ENCODE results near the gene OR52L1. TPM values are rescaled to one million over a fixed set of nuclear protein-coding genes. Genes with fewer than 3 reads are reported as not detected.

Gene OR52L1
- total RNA-seq, 4 donors from 2014 or later = not detected

DNA sequence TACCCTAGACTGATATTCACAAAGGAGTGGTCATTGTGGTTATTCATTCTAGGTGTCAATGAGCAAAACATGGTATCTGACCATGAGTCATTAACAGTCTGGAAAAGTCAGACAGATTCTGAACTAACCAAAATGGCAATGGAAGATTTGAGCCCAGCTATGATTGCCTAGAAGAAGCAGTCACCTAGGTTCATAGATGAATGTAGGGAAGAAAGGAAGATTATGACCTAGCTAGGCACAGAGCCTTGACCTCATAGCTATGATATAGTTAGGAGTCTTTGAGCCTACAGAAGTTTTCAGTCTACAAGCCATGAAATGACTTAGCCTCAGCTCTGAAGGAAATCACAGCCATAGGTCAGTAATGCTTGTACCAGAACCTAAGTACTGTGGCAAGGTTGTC, 19.6 kb upstream of the OR52L1 start:
- intact Hi-C loops (cut with DNase I; ENCODE audit: low total_unique reads) = no loop called here
- Histone ChIP-seq H3K36me3 (no peaks in the 10 kb centered on the region), H3K9me3 (no peaks in the 10 kb centered on the region), H3K27me3 (no peaks in the 10 kb centered on the region), H3K4me3 (no peak overlapping the region), H3K27ac (no peak overlapping the region), H3K4me1 (no peaks in the 10 kb centered on the region)
- in situ Hi-C loops (cut with MboI; ENCODE audit: low pct_ligation_motif_present in 1 of 4, low pct_unique_long_range_greater_than_20kb in 1 of 4, low sequenced_read_pairs in 3 of 4) = loop anchor here in 1 of 4 donors (25.0 kb wide), 1 partner anchor 331 kb away; no protein-coding TSS in a partner anchor
- no peak for DNase-seq
- TF ChIP-seq POLR2AphosphoS5 (IDR thresholded peaks at IDR 0.05) = no peak
- TF ChIP-seq EP300 (IDR thresholded peaks at IDR 0.05; ENCODE audit: low read depth) = no peak
- no peak for TF ChIP-seq POLR2A (IDR thresholded peaks at IDR 0.05)
- TF ChIP-seq, protein P1, sequence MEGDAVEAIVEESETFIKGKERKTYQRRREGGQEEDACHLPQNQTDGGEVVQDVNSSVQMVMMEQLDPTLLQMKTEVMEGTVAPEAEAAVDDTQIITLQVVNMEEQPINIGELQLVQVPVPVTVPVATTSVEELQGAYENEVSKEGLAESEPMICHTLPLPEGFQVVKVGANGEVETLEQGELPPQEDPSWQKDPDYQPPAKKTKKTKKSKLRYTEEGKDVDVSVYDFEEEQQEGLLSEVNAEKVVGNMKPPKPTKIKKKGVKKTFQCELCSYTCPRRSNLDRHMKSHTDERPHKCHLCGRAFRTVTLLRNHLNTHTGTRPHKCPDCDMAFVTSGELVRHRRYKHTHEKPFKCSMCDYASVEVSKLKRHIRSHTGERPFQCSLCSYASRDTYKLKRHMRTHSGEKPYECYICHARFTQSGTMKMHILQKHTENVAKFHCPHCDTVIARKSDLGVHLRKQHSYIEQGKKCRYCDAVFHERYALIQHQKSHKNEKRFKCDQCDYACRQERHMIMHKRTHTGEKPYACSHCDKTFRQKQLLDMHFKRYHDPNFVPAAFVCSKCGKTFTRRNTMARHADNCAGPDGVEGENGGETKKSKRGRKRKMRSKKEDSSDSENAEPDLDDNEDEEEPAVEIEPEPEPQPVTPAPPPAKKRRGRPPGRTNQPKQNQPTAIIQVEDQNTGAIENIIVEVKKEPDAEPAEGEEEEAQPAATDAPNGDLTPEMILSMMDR (IDR thresholded peaks at IDR 0.05) = no peak

DNA sequence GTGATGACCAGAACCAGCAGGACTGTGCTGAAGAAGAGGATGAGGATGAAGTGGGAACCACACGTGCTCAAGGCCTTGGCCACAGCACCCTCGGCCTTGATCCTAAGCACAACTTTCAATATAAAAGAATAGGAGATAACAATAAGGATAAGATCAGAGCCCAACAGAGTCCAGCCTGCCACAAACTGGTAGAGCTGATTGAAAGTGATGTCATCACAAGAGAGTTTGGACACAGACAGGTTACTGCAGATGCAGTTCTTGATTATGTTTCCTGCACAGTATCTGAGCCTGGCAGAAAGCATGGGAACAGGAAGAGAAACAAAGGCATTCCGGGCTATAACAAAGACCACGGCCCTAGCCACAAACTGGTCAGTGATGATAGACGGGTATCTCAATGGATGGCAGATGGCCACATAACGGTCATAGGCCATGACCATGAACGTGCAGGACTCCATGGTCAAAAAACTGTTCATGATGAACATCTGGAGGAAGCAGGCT, 15.5 kb upstream of the OR52L1 start:
- no peak for DNase-seq
- no peaks in the 10 kb centered on the region for H3K9me3 ChIP-seq
- H3K4me1 ChIP-seq = no peaks in the 10 kb centered on the region
- intact Hi-C loops (cut with DNase I; ENCODE audit: low total_unique reads) (no loop called here), in situ Hi-C loops (cut with MboI; ENCODE audit: low pct_ligation_motif_present in 1 of 4, low pct_unique_long_range_greater_than_20kb in 1 of 4, low sequenced_read_pairs in 3 of 4) (loop anchor here in 1 of 4 donors (25.0 kb wide), 1 partner anchor 335 kb away; no protein-coding TSS in a partner anchor)
- H3K27ac ChIP-seq = no peak overlapping the region
- no peaks in the 10 kb centered on the region for H3K36me3 ChIP-seq
- WGBS, 2 donors (ENCODE audit: low coverage in 1 of 2) = 69% methylated on average over 7 of the region's 7 CpGs; no CpG with 5 or more reads in 1 of the 2 donors
- TF ChIP-seq POLR2A (IDR thresholded peaks at IDR 0.05) (no peak), EP300 (IDR thresholded peaks at IDR 0.05; ENCODE audit: low read depth) (no peak), POLR2AphosphoS5 (IDR thresholded peaks at IDR 0.05) (no peak)
- TF ChIP-seq, protein P1 (IDR thresholded peaks at IDR 0.05) = no peak
- H3K27me3 ChIP-seq = no peaks in the 10 kb centered on the region
- H3K4me3 ChIP-seq = no peak overlapping the region

DNA sequence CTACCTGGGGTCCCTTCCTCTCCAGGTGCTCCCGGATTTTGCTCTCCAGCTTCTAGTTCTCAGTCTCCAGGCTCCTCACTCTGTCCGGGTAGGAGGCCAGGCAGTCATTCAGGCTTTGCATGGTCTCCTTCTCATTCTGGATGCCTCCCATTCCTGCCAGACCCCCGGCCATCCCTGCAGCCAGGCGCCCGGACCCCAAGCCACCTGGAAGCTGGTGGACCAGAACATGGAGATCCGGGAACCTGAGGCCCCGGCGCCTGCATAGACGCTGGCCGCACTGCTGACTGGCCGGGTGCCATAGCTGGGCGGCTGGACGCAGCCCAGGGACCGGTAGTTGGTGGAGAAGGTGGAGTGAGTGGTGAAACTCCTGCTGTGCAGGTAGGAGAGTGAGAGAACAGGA, 8.0 kb upstream of the OR52L1 start:
- H3K4me1 ChIP-seq = no peaks in the 10 kb centered on the region
- TF ChIP-seq EP300 (IDR thresholded peaks at IDR 0.05; ENCODE audit: low read depth) = no peak
- TF ChIP-seq, protein P1 (IDR thresholded peaks at IDR 0.05) = no peak
- TF ChIP-seq POLR2AphosphoS5 (IDR thresholded peaks at IDR 0.05) = no peak
- no peak for TF ChIP-seq POLR2A (IDR thresholded peaks at IDR 0.05)
- no peak overlapping the region for H3K27ac ChIP-seq
- no peaks in the 10 kb centered on the region for H3K9me3 ChIP-seq
- no peak overlapping the region for H3K4me3 ChIP-seq
- peaks cover 5% of the 10 kb centered on the region for H3K27me3 ChIP-seq
- 45 to 88% methylated on average over 2 to 14 of the region's 14 CpGs for WGBS, 2 donors (ENCODE audit: low coverage in 1 of 2)
- intact Hi-C loops (cut with DNase I; ENCODE audit: low total_unique reads) (no loop called here), in situ Hi-C loops (cut with MboI; ENCODE audit: low pct_ligation_motif_present in 1 of 4, low pct_unique_long_range_greater_than_20kb in 1 of 4, low sequenced_read_pairs in 3 of 4) (no loop called here)
- no peak for DNase-seq
- no peaks in the 10 kb centered on the region for H3K36me3 ChIP-seq

DNA sequence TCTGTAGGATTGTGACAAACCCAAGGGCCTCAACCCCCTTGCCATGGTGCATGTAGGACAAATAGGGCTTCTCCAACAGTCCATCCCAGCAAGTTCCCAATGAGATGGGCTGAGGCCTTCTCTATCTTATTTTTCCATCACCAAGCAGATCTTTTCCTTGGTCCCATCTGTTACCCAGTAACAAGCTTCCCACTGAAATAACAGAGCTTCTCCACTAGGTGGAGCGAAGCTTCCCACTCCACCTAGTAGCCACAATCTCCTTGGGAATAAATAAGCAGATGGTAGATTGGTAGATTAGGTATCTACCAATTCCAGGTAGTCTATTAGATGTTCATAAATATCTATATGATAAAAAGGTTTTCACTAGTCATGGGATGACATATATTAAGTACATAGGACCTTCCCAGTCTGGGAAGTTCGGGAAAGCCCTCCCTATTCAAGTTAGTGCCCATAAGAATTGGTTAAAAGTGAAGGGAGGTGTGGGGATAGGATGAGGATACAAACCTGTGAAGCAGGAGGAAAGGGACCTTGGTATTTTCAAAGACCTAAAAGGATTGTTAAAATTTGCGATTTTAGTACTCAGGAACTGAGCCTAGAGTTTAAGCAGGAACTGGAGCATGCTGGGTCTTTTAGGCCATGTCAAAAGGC, 5.9 kb upstream of the OR52L1 start:
- DNase-seq = no peak
- H3K36me3 ChIP-seq = no peaks in the 10 kb centered on the region
- in situ Hi-C loops (cut with MboI; ENCODE audit: low pct_ligation_motif_present in 1 of 4, low pct_unique_long_range_greater_than_20kb in 1 of 4, low sequenced_read_pairs in 3 of 4) = no loop called here

More for the DNA sequence above, 5.9 kb upstream of the OR52L1 start:
- TF ChIP-seq POLR2A (IDR thresholded peaks at IDR 0.05) (no peak), POLR2AphosphoS5 (IDR thresholded peaks at IDR 0.05) (no peak)
- TF ChIP-seq, protein P1 (IDR thresholded peaks at IDR 0.05) = peak in 4 of 5 experiments; percentile 34 to 48 (median 46)
- Histone ChIP-seq H3K4me1 (no peaks in the 10 kb centered on the region), H3K27me3 (peaks cover 6% of the 10 kb centered on the region), H3K27ac (no peak overlapping the region), H3K9me3 (no peaks in the 10 kb centered on the region), H3K4me3 (no peak overlapping the region)
- WGBS, 2 donors (ENCODE audit: low coverage in 1 of 2) = 53 to 83% methylated on average over 1 to 3 of the region's 3 CpGs
- intact Hi-C loops (cut with DNase I; ENCODE audit: low total_unique reads) = no loop called here
